ENCODE results near the gene BCAS3.
"Not testable (repeated sequence)": the region's sequence is repeated elsewhere in the genome, so short reads cannot be mapped to it uniquely, and the experiment has no call there.

Gene BCAS3

DNA sequence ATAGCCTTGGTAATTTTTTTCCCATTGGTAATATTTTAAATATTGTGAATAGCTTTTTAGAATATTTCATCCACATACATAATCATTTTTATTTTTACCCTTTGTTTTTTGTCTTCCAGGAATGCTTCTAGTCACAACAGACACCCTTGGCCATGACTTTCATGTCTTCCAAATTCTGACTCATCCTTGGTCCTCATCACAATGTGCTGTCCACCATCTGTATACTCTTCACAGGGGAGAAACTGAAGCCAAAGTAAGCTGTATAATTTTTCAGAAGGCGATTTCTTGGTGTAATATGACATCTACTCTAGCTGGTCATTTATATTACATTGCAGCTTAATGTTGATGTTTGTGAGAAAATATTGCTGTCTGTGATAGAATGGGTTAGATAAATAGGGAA is 269.4 kb downstream of the BCAS3 start:
- no peak for DNase-seq

GRCh38 chr17:60947543-60947942 is 269.9 kb downstream of the BCAS3 start:
- no peak for DNase-seq

GRCh38 chr17:60952747-60953146 is 275.1 kb downstream of the BCAS3 start:
- DNase-seq = no peak

- DNase-seq = no peak
These were observed 281.4 kb downstream of the BCAS3 start for GRCh38 chr17:60959011-60959410.

- no peak for DNase-seq
These were observed 282.0 kb downstream of the BCAS3 start for GRCh38 chr17:60959696-60960095.

- DNase-seq = no peak
These were observed 282.9 kb downstream of the BCAS3 start for GRCh38 chr17:60960398-60961065.

DNA sequence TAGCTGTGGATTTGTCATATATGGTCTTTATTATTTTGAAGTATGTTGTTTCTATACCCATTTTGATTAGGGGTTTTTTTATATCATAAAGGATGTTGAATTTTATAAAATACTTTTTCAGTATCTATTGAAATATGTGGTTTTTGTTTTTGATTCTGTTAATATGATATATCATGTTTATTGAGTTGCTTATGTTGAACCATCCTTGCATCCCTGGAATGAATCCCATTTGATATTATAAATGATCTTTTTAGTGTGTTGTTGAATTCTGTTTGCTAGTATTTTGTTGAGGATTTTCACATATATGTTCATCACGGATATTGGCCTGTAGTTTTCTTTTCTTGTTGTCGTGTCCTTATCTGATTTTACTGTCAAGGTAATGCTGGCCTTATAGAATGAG is 286.5 kb downstream of the BCAS3 start:
- no peak for DNase-seq

DNA sequence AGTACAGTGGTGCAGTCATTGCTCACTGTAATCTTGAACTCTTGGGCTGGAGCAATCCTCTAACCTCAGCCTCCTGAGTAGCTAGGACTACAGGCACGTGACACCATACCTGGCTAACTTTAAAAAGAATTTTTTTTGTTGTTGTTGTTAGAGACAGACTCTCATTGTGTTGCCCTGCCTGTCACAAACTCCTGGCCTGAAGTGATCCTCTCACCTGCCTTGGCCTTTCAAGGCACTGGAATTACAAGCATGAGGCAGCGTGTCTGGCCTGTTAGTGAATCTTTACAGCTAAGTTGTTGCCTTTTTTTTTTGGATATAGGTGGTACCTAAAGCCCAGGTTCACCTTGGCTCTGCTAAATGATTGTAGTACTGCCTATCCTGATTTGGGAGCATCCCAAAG is 290.6 kb downstream of the BCAS3 start:
- DNase-seq = no peak

- no peak for DNase-seq
These were observed 291.9 kb downstream of the BCAS3 start for GRCh38 chr17:60969500-60970037.

- DNase-seq = no peak
These were observed 293.1 kb downstream of the BCAS3 start for GRCh38 chr17:60970741-60971140.

DNA sequence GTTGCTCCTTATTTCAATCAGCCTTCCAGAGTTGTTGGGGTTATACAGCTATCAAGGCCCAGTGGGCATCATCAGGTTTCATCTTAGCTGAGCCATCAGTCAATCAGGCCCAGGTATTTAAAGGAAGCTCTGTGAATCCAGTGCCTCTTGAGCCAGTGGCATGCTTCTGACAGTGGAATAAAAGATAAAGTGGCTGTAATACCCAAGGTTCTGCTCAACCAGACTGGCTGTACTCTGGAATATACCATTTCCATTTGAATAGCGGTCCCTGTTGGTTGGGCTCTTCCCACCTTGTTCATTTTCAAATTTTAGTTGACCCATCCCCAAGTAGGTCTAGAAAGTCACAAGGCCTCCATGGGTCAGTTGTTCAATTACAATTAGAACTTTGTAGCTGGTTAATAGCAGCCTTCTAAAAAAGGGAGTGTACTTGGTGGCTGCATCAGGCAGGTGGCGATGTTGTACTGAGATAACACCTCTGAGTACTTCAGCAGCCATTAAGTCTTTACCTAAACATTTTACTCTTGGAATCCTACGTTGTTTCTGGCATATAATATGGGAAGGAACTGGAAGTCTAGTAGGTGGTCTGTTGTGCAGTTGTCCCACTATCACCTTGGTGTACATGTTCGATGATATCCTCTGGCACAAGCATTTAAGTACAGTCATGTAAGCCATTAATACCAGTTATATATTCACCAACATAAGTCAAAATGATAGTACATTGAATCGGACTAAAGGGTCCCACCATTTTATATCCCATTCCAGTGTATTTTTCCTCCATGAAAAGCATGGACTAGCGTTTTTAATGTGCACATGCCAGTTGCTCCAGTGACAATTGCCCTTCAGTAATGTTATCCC is 294.1 kb downstream of the BCAS3 start:
- peak in 1 of 2 experiments; percentile 5 for DNase-seq

- DNase-seq = not testable (repeated sequence)
These were observed 299.2 kb downstream of the BCAS3 start for GRCh38 chr17:60976861-60977260.

GRCh38 chr17:60989379-60989778 is 311.7 kb downstream of the BCAS3 start:
- no peak for DNase-seq

DNA sequence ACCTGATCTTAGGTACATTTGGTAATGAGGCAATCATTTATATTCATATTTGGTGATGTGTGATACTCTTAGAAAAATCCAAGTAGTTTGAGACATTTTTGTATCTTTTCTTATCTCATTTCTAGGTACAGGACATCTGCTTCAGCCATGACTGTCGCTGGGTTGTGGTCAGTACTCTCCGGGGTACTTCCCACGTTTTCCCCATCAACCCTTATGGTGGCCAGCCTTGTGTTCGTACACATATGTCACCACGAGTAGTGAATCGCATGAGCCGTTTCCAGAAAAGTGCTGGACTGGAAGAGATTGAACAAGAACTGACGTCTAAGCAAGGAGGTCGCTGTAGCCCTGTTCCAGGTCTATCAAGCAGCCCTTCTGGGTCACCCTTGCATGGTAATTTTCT is 312.2 kb downstream of the BCAS3 start:
- DNase-seq = no peak

DNA sequence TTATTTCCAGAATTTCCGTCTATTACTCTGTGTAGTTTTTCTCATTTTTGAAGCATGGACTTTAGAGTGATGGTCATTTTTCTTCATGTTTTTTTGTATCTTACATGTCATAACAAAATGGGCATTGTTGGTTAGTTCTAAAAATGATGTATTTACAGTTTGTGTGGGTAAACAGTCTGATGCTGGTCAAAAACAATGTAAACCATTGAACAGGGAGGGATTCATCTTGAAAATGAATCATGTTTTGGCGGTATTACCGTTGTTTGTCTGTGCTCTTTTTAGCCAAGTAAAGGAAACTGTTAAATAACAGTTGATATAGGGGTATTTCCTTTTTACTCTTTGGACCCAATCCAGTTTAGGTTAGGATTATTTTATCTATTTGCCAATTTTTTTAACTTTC is 315.8 kb downstream of the BCAS3 start:
- no peak for DNase-seq

DNA sequence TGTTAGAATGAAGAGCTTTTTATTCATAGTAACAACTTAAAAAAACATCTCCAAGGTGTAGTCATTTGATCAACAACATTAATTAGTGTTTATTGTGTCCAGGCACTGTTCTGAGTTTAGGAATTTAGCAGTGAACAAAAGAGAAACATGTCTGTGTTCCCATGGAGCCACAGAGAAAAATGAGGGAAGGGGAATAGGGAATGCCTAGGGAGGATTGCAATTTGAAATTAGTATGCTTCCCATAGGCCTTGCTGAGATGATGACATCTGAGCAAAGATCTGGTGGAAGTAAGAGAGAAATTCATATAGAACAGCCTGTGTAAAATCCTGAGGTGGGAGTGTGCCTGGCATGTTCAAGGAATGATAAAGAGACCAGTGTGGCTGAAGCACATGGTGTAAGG is 318.0 kb downstream of the BCAS3 start:
- DNase-seq = no peak

- DNase-seq = no peak
These were observed 323.3 kb downstream of the BCAS3 start for GRCh38 chr17:61000911-61001310.

- no peak for DNase-seq
These were observed 324.7 kb downstream of the BCAS3 start for GRCh38 chr17:61002316-61002736.

DNA sequence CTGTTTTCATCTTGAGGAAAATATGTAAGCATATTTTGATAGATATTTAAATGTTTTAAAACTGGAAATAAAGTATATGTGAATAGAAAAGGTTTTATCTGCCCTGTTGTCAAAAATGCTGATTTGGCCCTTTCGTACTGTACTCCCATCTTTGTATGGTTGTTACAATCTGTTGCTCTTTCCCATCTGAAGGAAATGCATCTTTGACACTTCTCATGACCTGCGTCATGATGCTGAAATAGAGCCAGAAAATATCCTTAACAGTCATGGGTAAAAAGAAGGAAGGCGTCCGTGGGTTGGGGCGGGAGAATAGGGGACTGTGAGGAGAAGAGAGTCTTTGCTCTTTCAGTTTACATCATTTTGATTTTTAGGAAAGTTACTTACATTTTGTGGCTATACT is 327.7 kb downstream of the BCAS3 start:
- DNase-seq = no peak

- not testable (repeated sequence) for DNase-seq
These were observed 328.3 kb downstream of the BCAS3 start for GRCh38 chr17:61005958-61006357.

- DNase-seq = no peak
These were observed 330.3 kb downstream of the BCAS3 start for GRCh38 chr17:61007980-61008379.

- DNase-seq = no peak
These were observed 332.0 kb downstream of the BCAS3 start for GRCh38 chr17:61009663-61010062.

DNA sequence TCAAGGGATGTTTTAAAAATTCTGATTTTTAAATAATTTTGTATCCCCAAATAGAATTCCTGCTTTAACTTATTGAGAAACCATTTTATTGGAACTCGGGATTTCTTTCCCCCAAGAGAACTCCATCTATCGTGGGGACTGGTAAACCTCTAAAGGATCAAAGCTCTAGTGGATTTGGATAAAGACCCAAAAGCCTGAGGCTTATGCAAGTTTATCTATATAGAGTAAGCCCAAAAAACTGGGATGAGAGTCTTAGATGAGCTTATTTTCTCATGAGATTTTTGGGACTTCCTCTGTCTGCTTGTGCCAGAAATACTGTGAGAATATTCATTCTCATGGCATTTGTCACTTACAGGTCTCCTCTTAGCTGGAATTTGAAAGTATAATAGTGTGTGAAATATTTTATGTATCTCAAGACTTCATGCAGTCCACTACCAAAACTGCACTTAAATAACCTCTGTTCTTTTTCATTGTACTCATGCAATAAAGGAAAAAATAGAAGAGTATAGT is 333.1 kb downstream of the BCAS3 start:
- DNase-seq = no peak

DNA sequence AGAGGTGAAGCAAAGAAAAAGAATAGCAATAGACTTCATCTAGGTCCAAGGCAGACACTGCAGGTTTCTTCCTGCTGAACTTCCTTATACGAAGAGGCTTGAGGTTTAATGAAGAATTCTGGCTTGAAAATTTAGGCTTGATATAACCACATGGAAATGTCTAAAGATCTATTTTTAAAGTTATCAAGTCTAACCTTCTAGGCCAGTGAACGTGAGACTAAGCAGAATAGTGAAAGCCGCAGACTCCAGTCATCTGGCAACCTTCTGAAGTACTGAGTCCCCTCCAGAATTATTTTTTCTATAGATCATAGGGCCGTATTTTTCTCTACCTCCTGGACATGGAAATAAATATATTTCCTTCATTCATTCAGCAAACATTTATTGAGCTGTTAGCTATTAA is 333.6 kb downstream of the BCAS3 start:
- no peak for DNase-seq
